ENCODE measurements around the gene AUNIP.

AUNIP gene

GRCh38 chr1:25858906-25859789 lies at the start of gene AUNIP:
TSS of gene AUNIP (minus strand) at chr1:25859457. CDS start at chr1:25859357, 100 bp downstream.
- Histone ChIP-seq H3K9ac (ENCODE audit: low read length) (peak within 1 kb of the TSS; percentile 96), H3K4me3 (ENCODE audit: low read length) (peak within 1 kb of the TSS; percentile 93), H3K4me1 (ENCODE audit: control insufficient read depth, insufficient read depth, low read length) (peaks cover 11% of the 10 kb centered on the region), H3K27me3 (replicated peaks; ENCODE audit: control insufficient read depth, insufficient read depth, low read length) (no peaks in the 10 kb centered on the region), H3K9me3 (ENCODE audit: control insufficient read depth, low read length) (no peaks in the 10 kb centered on the region), H3K36me3 (ENCODE audit: control insufficient read depth, insufficient read depth, low read length, severe bottlenecking) (peaks cover 9% of the 10 kb centered on the region)
- peak; percentile 96 for DNase-seq (ENCODE audit: low read depth)

- no peak for DNase-seq (ENCODE audit: low read depth)
- Histone ChIP-seq H3K4me1 (ENCODE audit: control insufficient read depth, insufficient read depth, low read length) (peaks cover 22% of the 10 kb centered on the region), H3K4me3 (ENCODE audit: low read length) (no peak overlapping the region), H3K9me3 (ENCODE audit: control insufficient read depth, low read length) (no peaks in the 10 kb centered on the region), H3K36me3 (ENCODE audit: control insufficient read depth, insufficient read depth, low read length, severe bottlenecking) (no peaks in the 10 kb centered on the region), H3K9ac (ENCODE audit: low read length) (no peak overlapping the region), H3K27me3 (replicated peaks; ENCODE audit: control insufficient read depth, insufficient read depth, low read length) (no peaks in the 10 kb centered on the region)
Observed at GRCh38 chr1:25909040-25909439, 49.8 kb upstream of the AUNIP start.

- H3K9me3 ChIP-seq (ENCODE audit: control insufficient read depth, low read length): no peaks in the 10 kb centered on the region
- H3K9ac ChIP-seq (ENCODE audit: low read length): no peak overlapping the region
- H3K4me3 ChIP-seq (ENCODE audit: low read length): no peak overlapping the region
- H3K36me3 ChIP-seq (ENCODE audit: control insufficient read depth, insufficient read depth, low read length, severe bottlenecking): no peaks in the 10 kb centered on the region
- peaks cover 22% of the 10 kb centered on the region for H3K4me1 ChIP-seq (ENCODE audit: control insufficient read depth, insufficient read depth, low read length)
- DNase-seq (ENCODE audit: low read depth): no peak
- H3K27me3 ChIP-seq (replicated peaks; ENCODE audit: control insufficient read depth, insufficient read depth, low read length): no peaks in the 10 kb centered on the region
Observed at GRCh38 chr1:25908161-25908560, 48.9 kb upstream of the AUNIP start.

GRCh38 chr1:25907601-25908000 lies 48.3 kb upstream of the AUNIP start:
- Histone ChIP-seq H3K9me3 (ENCODE audit: control insufficient read depth, low read length) (no peaks in the 10 kb centered on the region), H3K4me1 (ENCODE audit: control insufficient read depth, insufficient read depth, low read length) (peaks cover 21% of the 10 kb centered on the region), H3K4me3 (ENCODE audit: low read length) (no peak overlapping the region), H3K27me3 (replicated peaks; ENCODE audit: control insufficient read depth, insufficient read depth, low read length) (no peaks in the 10 kb centered on the region), H3K9ac (ENCODE audit: low read length) (no peak overlapping the region), H3K36me3 (ENCODE audit: control insufficient read depth, insufficient read depth, low read length, severe bottlenecking) (no peaks in the 10 kb centered on the region)
- no peak for DNase-seq (ENCODE audit: low read depth)

- H3K4me3 ChIP-seq (ENCODE audit: low read length): peak overlapping the region; percentile 95
- peaks cover 14% of the 10 kb centered on the region for H3K4me1 ChIP-seq (ENCODE audit: control insufficient read depth, insufficient read depth, low read length)
- no peaks in the 10 kb centered on the region for H3K27me3 ChIP-seq (replicated peaks; ENCODE audit: control insufficient read depth, insufficient read depth, low read length)
- H3K36me3 ChIP-seq (ENCODE audit: control insufficient read depth, insufficient read depth, low read length, severe bottlenecking): no peaks in the 10 kb centered on the region
- no peaks in the 10 kb centered on the region for H3K9me3 ChIP-seq (ENCODE audit: control insufficient read depth, low read length)
- H3K9ac ChIP-seq (ENCODE audit: low read length): no peak overlapping the region
- peak; percentile 14 for DNase-seq (ENCODE audit: low read depth)
Observed at GRCh38 chr1:25906644-25907300, 47.5 kb upstream of the AUNIP start.

GRCh38 chr1:25905680-25906643 lies 46.7 kb upstream of the AUNIP start, which contains the start of gene STMN1:
TSS of gene STMN1 (minus strand) at chr1:25906419. CDS start at chr1:25904676, 1,743 bp downstream.
- Histone ChIP-seq H3K9ac (ENCODE audit: low read length) (peak within 1 kb of the TSS; percentile 86), H3K9me3 (ENCODE audit: control insufficient read depth, low read length) (no peaks in the 10 kb centered on the region), H3K36me3 (ENCODE audit: control insufficient read depth, insufficient read depth, low read length, severe bottlenecking) (no peaks in the 10 kb centered on the region), H3K27me3 (replicated peaks; ENCODE audit: control insufficient read depth, insufficient read depth, low read length) (no peaks in the 10 kb centered on the region), H3K4me1 (ENCODE audit: control insufficient read depth, insufficient read depth, low read length) (peaks cover 14% of the 10 kb centered on the region), H3K4me3 (ENCODE audit: low read length) (peak within 1 kb of the TSS; percentile 95)
- DNase-seq (ENCODE audit: low read depth): peak; percentile 87

- Histone ChIP-seq H3K4me1 (ENCODE audit: control insufficient read depth, insufficient read depth, low read length) (peaks cover 14% of the 10 kb centered on the region), H3K27me3 (replicated peaks; ENCODE audit: control insufficient read depth, insufficient read depth, low read length) (no peaks in the 10 kb centered on the region), H3K9ac (ENCODE audit: low read length) (peak overlapping the region; percentile 86), H3K36me3 (ENCODE audit: control insufficient read depth, insufficient read depth, low read length, severe bottlenecking) (no peaks in the 10 kb centered on the region), H3K9me3 (ENCODE audit: control insufficient read depth, low read length) (no peaks in the 10 kb centered on the region), H3K4me3 (ENCODE audit: low read length) (peak overlapping the region; percentile 95)
- peak; percentile 97 for DNase-seq (ENCODE audit: low read depth)
Observed at GRCh38 chr1:25904943-25905679, 45.9 kb upstream of the AUNIP start.

GRCh38 chr1:25903986-25904385 lies 44.7 kb upstream of the AUNIP start:
- no peaks in the 10 kb centered on the region for H3K36me3 ChIP-seq (ENCODE audit: control insufficient read depth, insufficient read depth, low read length, severe bottlenecking)
- peak overlapping the region; percentile 95 for H3K4me3 ChIP-seq (ENCODE audit: low read length)
- peaks cover 14% of the 10 kb centered on the region for H3K4me1 ChIP-seq (ENCODE audit: control insufficient read depth, insufficient read depth, low read length)
- H3K27me3 ChIP-seq (replicated peaks; ENCODE audit: control insufficient read depth, insufficient read depth, low read length): no peaks in the 10 kb centered on the region
- no peaks in the 10 kb centered on the region for H3K9me3 ChIP-seq (ENCODE audit: control insufficient read depth, low read length)
- no peak for DNase-seq (ENCODE audit: low read depth)
- H3K9ac ChIP-seq (ENCODE audit: low read length): no peak overlapping the region

- H3K9ac ChIP-seq (ENCODE audit: low read length): no peak overlapping the region
- peaks cover 14% of the 10 kb centered on the region for H3K4me1 ChIP-seq (ENCODE audit: control insufficient read depth, insufficient read depth, low read length)
- no peak overlapping the region for H3K4me3 ChIP-seq (ENCODE audit: low read length)
- H3K27me3 ChIP-seq (replicated peaks; ENCODE audit: control insufficient read depth, insufficient read depth, low read length): no peaks in the 10 kb centered on the region
- no peaks in the 10 kb centered on the region for H3K9me3 ChIP-seq (ENCODE audit: control insufficient read depth, low read length)
- no peaks in the 10 kb centered on the region for H3K36me3 ChIP-seq (ENCODE audit: control insufficient read depth, insufficient read depth, low read length, severe bottlenecking)
- no peak for DNase-seq (ENCODE audit: low read depth)
Observed at GRCh38 chr1:25902462-25902861, 43.2 kb upstream of the AUNIP start.

GRCh38 chr1:25900219-25900618 lies 41.0 kb upstream of the AUNIP start:
- no peak overlapping the region for H3K4me3 ChIP-seq (ENCODE audit: low read length)
- H3K9ac ChIP-seq (ENCODE audit: low read length): no peak overlapping the region
- H3K27me3 ChIP-seq (replicated peaks; ENCODE audit: control insufficient read depth, insufficient read depth, low read length): no peaks in the 10 kb centered on the region
- no peaks in the 10 kb centered on the region for H3K36me3 ChIP-seq (ENCODE audit: control insufficient read depth, insufficient read depth, low read length, severe bottlenecking)
- H3K4me1 ChIP-seq (ENCODE audit: control insufficient read depth, insufficient read depth, low read length): peaks cover 15% of the 10 kb centered on the region
- no peak for DNase-seq (ENCODE audit: low read depth)
- no peaks in the 10 kb centered on the region for H3K9me3 ChIP-seq (ENCODE audit: control insufficient read depth, low read length)
